GM20000 (cell line): ENCODE measurements around the gene HOMEZ.

Experiments
- DNase-seq: peaks from one replicate; pipeline ENCODE4 v3.0.0; 2012; ENCODE audit warnings: low spot score
- TF ChIP-seq, protein P1 (sequence below): IDR thresholded peaks from 2 replicates; pipeline ENCODE4 v1.5.1; 2012; ENCODE audit warnings: mild to moderate bottlenecking, control low read depth; ENCODE audit errors: extremely low read depth, missing control alignments

The HOMEZ gene

DNA sequence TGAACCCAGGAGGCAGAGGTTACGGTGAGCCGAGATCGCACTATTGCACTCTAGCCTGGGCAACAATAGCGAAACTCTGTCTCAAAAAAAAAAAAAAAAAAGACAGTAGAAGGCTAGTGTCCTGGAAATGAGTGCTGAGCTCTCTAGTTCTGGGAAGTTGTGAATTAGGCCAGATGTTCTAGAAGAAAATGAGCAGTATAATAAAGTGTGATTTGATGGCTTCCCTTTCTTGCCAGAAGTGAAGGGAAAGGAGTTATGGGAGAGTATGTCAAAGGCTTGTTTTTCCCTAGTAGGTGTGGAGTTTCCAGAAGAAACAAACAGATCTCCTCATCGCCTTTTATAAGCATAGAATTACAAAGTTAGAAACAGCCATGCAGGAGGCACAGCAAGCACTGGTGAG is 27.7 kb downstream of the HOMEZ start:
- TF ChIP-seq, protein P1, sequence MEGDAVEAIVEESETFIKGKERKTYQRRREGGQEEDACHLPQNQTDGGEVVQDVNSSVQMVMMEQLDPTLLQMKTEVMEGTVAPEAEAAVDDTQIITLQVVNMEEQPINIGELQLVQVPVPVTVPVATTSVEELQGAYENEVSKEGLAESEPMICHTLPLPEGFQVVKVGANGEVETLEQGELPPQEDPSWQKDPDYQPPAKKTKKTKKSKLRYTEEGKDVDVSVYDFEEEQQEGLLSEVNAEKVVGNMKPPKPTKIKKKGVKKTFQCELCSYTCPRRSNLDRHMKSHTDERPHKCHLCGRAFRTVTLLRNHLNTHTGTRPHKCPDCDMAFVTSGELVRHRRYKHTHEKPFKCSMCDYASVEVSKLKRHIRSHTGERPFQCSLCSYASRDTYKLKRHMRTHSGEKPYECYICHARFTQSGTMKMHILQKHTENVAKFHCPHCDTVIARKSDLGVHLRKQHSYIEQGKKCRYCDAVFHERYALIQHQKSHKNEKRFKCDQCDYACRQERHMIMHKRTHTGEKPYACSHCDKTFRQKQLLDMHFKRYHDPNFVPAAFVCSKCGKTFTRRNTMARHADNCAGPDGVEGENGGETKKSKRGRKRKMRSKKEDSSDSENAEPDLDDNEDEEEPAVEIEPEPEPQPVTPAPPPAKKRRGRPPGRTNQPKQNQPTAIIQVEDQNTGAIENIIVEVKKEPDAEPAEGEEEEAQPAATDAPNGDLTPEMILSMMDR, result no peak

GRCh38 chr14:23252420-23253333 is 33.3 kb downstream of the HOMEZ start:
- no peak for DNase-seq
- TF ChIP-seq, protein P1, result no peak

More for the DNA sequence above, 27.7 kb downstream of the HOMEZ start:
- no peak for DNase-seq

DNA sequence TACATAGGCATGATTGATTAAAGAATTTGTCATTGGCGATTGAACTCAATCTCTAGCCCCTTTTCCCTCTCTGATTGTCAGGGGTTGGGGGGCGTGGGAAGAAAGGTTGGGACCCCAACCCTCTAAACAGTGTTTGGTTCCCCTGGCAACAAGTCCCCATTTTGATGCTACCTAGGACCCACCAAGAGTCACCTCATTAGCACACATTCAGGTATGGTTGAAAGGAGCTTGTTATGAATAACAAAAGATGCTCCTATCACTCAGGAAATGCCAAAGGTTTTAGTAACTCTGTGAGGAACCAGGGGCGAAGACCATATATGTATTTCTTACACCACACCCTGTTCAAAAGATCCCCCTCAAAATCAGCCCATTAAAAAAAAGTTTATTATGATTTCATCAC is 33.9 kb downstream of the HOMEZ start:
- TF ChIP-seq, protein P1, result no peak
- no peak for DNase-seq

DNA sequence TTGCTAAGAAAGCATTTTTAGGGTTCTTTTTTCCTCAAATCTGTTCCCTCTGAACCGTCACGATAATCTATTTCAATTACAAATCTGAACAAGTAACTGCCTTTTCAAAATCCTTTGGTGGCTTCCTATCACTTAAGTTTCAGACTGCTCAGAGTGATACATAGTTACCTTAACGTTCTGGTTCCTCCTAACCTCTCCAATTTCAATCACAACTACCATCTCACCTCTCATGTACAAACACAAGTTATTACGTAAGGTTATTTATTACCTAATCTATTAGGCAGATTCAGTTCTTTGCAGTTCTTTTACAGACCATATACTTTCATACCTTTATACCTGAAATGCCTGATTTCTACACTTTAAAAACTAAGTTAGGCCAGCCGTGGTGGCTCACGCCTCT is 36.1 kb downstream of the HOMEZ start:
- TF ChIP-seq, protein P1, result no peak
- DNase-seq, result no peak

DNA sequence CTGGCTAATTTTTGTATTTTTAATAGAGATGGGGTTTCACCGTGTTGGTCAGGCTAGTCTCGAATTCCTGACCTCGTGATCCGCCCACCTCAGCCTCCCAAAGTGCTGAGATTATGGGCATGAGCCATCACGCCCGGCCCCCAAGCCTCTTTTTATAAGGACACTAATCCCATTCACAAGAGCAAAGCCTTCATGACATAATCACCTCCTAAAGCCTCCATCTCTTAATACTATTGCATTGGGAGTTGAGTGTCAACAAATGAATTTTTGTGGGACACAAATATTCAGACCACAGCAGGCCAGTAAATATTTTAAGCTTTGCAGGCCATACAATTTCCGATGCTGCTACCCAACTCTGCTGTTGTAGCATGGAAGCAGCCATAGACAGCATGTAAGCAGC is 37.3 kb downstream of the HOMEZ start:
- no peak for DNase-seq
- TF ChIP-seq, protein P1, result no peak

DNA sequence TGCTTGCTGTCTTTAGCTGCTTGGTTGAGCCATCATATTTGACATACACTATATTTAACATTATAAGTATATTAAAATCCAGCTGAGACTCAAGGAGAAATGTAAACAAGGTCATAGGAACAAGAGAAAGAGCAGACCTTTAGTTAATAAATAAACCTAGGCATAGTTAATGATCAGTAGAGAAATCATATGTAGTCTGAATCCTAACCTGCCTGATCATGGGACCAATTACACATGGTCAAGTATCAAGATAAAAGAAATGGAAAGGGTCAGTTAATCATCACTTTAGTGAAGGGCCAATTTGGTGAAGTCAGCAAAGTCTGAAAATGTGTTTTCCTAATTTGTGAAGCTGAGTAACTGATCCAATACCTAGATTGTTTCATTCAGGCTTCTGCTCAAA is 40.6 kb downstream of the HOMEZ start:
- DNase-seq, result no peak
- TF ChIP-seq, protein P1, result no peak

DNA sequence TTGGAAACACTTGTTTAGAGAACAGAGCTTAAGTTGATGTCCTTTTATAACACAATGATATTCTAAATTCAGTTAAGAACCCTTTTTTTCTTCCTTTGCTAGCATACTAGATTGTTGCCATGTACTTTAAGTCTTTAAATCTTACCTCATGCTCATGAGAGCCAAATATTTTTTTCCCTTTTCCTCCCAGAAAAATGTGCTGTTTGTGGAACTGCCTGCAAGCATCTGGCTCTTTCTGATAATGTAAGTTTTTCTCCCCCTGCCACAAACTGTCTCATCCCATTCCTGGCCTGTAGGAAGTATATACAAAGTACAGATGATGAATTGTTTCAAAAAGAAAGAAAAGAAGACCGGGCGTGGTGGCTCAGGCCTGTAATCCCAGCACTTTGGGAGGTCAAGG is 42.9 kb downstream of the HOMEZ start:
- no peak for DNase-seq
- TF ChIP-seq, protein P1, result no peak
